ENCODE data around the gene LYSMD4. TPM values are rescaled to one million over a fixed set of nuclear protein-coding genes. Genes with fewer than 3 reads are reported as not detected.
A peak's percentile ranks its signal among the peaks of the same experiment; 100 is the strongest.
"Not testable (repeated sequence)": the region's sequence is repeated elsewhere in the genome, so short reads cannot be mapped to it uniquely, and the experiment has no call there.

The LYSMD4 gene
- 10 to 100 TPM in 1 of 2 donors, 1 to 10 TPM in 1; 9.7 to 11.7 TPM for total RNA-seq

GRCh38 chr15:99733268-99734039, at the start of gene LYSMD4:
Gene LYSMD4, minus strand, starts transcription at chr15:99733437. Its CDS starts 1,438 bp downstream, at chr15:99731999.
- Mint-ChIP-seq H3K27ac (peak within 1 kb of the TSS; percentile 82), H3K27me3 (ENCODE audit: low read depth) (no peaks in the 10 kb centered on the region), H3K9me3 (no peaks in the 10 kb centered on the region), H3K36me3 (ENCODE audit: insufficient read depth in 2 of 2) (peaks cover 3 to 5% of the 10 kb centered on the region in 2 donors), H3K4me1 (ENCODE audit: low read depth) (peaks cover 22% of the 10 kb centered on the region), H3K4me3 (peak within 1 kb of the TSS; percentile 91 to 95)
- ATAC-seq (replicated peaks in 1 of 2) (peak; percentile 98), DNase-seq (peak; percentile 98)

- not testable (repeated sequence) for H3K4me1 Mint-ChIP-seq (ENCODE audit: low read depth); H3K4me3 Mint-ChIP-seq
Observed at GRCh38 chr15:99782029-99782428, 48.8 kb upstream of the LYSMD4 start.

GRCh38 chr15:99777144-99777543, 43.9 kb upstream of the LYSMD4 start:
- Mint-ChIP-seq H3K4me3 (no peak overlapping the region), H3K36me3 (ENCODE audit: insufficient read depth in 2 of 2) (peaks cover 0 to 2% of the 10 kb centered on the region in 2 donors), H3K27me3 (ENCODE audit: low read depth) (no peaks in the 10 kb centered on the region), H3K4me1 (ENCODE audit: low read depth) (no peaks in the 10 kb centered on the region), H3K9me3 (peaks cover 2 to 4% of the 10 kb centered on the region in 2 donors), H3K27ac (no peak overlapping the region)
- DNase-seq (no peak), ATAC-seq (replicated peaks in 1 of 2) (no peak)

More at GRCh38 chr15:99782029-99782428, 48.8 kb upstream of the LYSMD4 start:
- H3K9me3 Mint-ChIP-seq; ATAC-seq (replicated peaks in 1 of 2); H3K27ac Mint-ChIP-seq; H3K27me3 Mint-ChIP-seq (ENCODE audit: low read depth); H3K36me3 Mint-ChIP-seq (ENCODE audit: insufficient read depth in 2 of 2); DNase-seq: not testable (repeated sequence)

- H3K36me3 Mint-ChIP-seq (ENCODE audit: insufficient read depth in 2 of 2): no peaks in the 10 kb centered on the region
- no peak overlapping the region for H3K4me3 Mint-ChIP-seq
- H3K9me3 Mint-ChIP-seq: no peaks in the 10 kb centered on the region
- ATAC-seq (replicated peaks in 1 of 2): no peak
- no peak overlapping the region for H3K27ac Mint-ChIP-seq
- H3K4me1 Mint-ChIP-seq (ENCODE audit: low read depth): no peaks in the 10 kb centered on the region
- DNase-seq: no peak
- peaks cover 8% of the 10 kb centered on the region for H3K27me3 Mint-ChIP-seq (ENCODE audit: low read depth)
Observed at GRCh38 chr15:99764522-99764921, 31.3 kb upstream of the LYSMD4 start.

GRCh38 chr15:99763827-99764226, 30.6 kb upstream of the LYSMD4 start:
- ATAC-seq (replicated peaks in 1 of 2) (no peak), DNase-seq (no peak)
- Mint-ChIP-seq H3K4me1 (ENCODE audit: low read depth) (no peaks in the 10 kb centered on the region), H3K9me3 (no peaks in the 10 kb centered on the region), H3K27me3 (ENCODE audit: low read depth) (peaks cover 8% of the 10 kb centered on the region), H3K4me3 (no peak overlapping the region), H3K27ac (no peak overlapping the region), H3K36me3 (ENCODE audit: insufficient read depth in 2 of 2) (no peaks in the 10 kb centered on the region)

GRCh38 chr15:99762288-99762687, 29.1 kb upstream of the LYSMD4 start:
- H3K4me1 Mint-ChIP-seq (ENCODE audit: low read depth): no peaks in the 10 kb centered on the region

GRCh38 chr15:99755692-99756409, 22.6 kb upstream of the LYSMD4 start:
- peak; percentile 76 to 82 for ATAC-seq (replicated peaks in 1 of 2)
- H3K9me3 Mint-ChIP-seq: no peaks in the 10 kb centered on the region
- no peaks in the 10 kb centered on the region for H3K36me3 Mint-ChIP-seq (ENCODE audit: insufficient read depth in 2 of 2)
- peak; percentile 35 to 38 for DNase-seq
- no peaks in the 10 kb centered on the region for H3K4me1 Mint-ChIP-seq (ENCODE audit: low read depth)
- H3K27me3 Mint-ChIP-seq (ENCODE audit: low read depth): no peaks in the 10 kb centered on the region
- H3K4me3 Mint-ChIP-seq: no peak overlapping the region
- H3K27ac Mint-ChIP-seq: no peak overlapping the region

More at GRCh38 chr15:99762288-99762687, 29.1 kb upstream of the LYSMD4 start:
- Mint-ChIP-seq H3K9me3 (no peaks in the 10 kb centered on the region), H3K4me3 (no peak overlapping the region), H3K36me3 (ENCODE audit: insufficient read depth in 2 of 2) (no peaks in the 10 kb centered on the region), H3K27me3 (ENCODE audit: low read depth) (peaks cover 8% of the 10 kb centered on the region), H3K27ac (no peak overlapping the region)
- ATAC-seq (replicated peaks in 1 of 2): no peak
- no peak for DNase-seq

- ATAC-seq (replicated peaks in 1 of 2) (no peak), DNase-seq (no peak)
- Mint-ChIP-seq H3K27ac (no peak overlapping the region), H3K36me3 (ENCODE audit: insufficient read depth in 2 of 2) (no peaks in the 10 kb centered on the region), H3K4me3 (no peak overlapping the region), H3K27me3 (ENCODE audit: low read depth) (no peaks in the 10 kb centered on the region), H3K9me3 (no peaks in the 10 kb centered on the region), H3K4me1 (ENCODE audit: low read depth) (no peaks in the 10 kb centered on the region)
Observed at GRCh38 chr15:99753066-99753465, 19.8 kb upstream of the LYSMD4 start.

GRCh38 chr15:99752556-99752955, 19.3 kb upstream of the LYSMD4 start:
- Mint-ChIP-seq H3K27me3 (ENCODE audit: low read depth) (no peaks in the 10 kb centered on the region), H3K27ac (no peak overlapping the region), H3K9me3 (no peaks in the 10 kb centered on the region), H3K4me1 (ENCODE audit: low read depth) (no peaks in the 10 kb centered on the region), H3K36me3 (ENCODE audit: insufficient read depth in 2 of 2) (no peaks in the 10 kb centered on the region), H3K4me3 (no peak overlapping the region)
- no peak for ATAC-seq (replicated peaks in 1 of 2)
- no peak for DNase-seq

- H3K4me1 Mint-ChIP-seq (ENCODE audit: low read depth); H3K36me3 Mint-ChIP-seq (ENCODE audit: insufficient read depth in 2 of 2); H3K4me3 Mint-ChIP-seq; H3K27me3 Mint-ChIP-seq (ENCODE audit: low read depth); H3K27ac Mint-ChIP-seq; ATAC-seq (replicated peaks in 1 of 2); DNase-seq; H3K9me3 Mint-ChIP-seq: not testable (repeated sequence)
Observed at GRCh38 chr15:99750326-99750725, 17.1 kb upstream of the LYSMD4 start.

- Mint-ChIP-seq H3K4me1 (ENCODE audit: low read depth) (no peaks in the 10 kb centered on the region), H3K4me3 (no peak overlapping the region), H3K27ac (no peak overlapping the region), H3K36me3 (ENCODE audit: insufficient read depth in 2 of 2) (no peaks in the 10 kb centered on the region), H3K27me3 (ENCODE audit: low read depth) (no peaks in the 10 kb centered on the region), H3K9me3 (no peaks in the 10 kb centered on the region)
- ATAC-seq (replicated peaks in 1 of 2) (no peak), DNase-seq (no peak)
Observed at GRCh38 chr15:99749386-99749785, 16.1 kb upstream of the LYSMD4 start.

GRCh38 chr15:99745370-99746086, 12.3 kb upstream of the LYSMD4 start:
- Mint-ChIP-seq H3K4me3 (no peak overlapping the region), H3K27me3 (ENCODE audit: low read depth) (no peaks in the 10 kb centered on the region), H3K36me3 (ENCODE audit: insufficient read depth in 2 of 2) (no peaks in the 10 kb centered on the region), H3K4me1 (ENCODE audit: low read depth) (no peaks in the 10 kb centered on the region), H3K9me3 (no peaks in the 10 kb centered on the region), H3K27ac (no peak overlapping the region)
- ATAC-seq (replicated peaks in 1 of 2) (no peak), DNase-seq (no peak)

- DNase-seq (no peak), ATAC-seq (replicated peaks in 1 of 2) (no peak)
- Mint-ChIP-seq H3K9me3 (no peaks in the 10 kb centered on the region), H3K27me3 (ENCODE audit: low read depth) (no peaks in the 10 kb centered on the region), H3K4me3 (no peak overlapping the region), H3K4me1 (ENCODE audit: low read depth) (no peaks in the 10 kb centered on the region), H3K36me3 (ENCODE audit: insufficient read depth in 2 of 2) (no peaks in the 10 kb centered on the region), H3K27ac (no peak overlapping the region)
Observed at GRCh38 chr15:99744142-99744541, 10.9 kb upstream of the LYSMD4 start.
